ENCODE data around the gene CKAP2L. TPM values are rescaled to one million over a fixed set of nuclear protein-coding genes. Genes with fewer than 3 reads are reported as not detected.

CKAP2L gene
- total and polyA plus RNA-seq, 11 donors = 0.06 to 4.5 (median 0.29) TPM; not detected in 4

- DNase-seq (no peak), ATAC-seq (no peak)
- no peaks in the 10 kb centered on the region for H3K27me3 ChIP-seq
- no peak overlapping the region for H3K27ac ChIP-seq
- peaks cover 0 to 4% (median 0%) of the 10 kb centered on the region in 12 donors for H3K4me1 ChIP-seq
- no peaks in the 10 kb centered on the region for H3K9me3 ChIP-seq
- H3K4me3 ChIP-seq = no peak overlapping the region
- peaks cover 0 to 5% (median 0%) of the 10 kb centered on the region in 9 donors for H3K36me3 ChIP-seq
- intact Hi-C loops (cut with DNase I) = loop anchor here in 2 of 10 donors (10.0 kb wide), 1 partner anchor 129 kb away; no protein-coding TSS in a partner anchor
- WGBS, 4 donors = 92 to 97% (median 95%) methylated on average over 3 of the region's 3 CpGs
- TF ChIP-seq POLR2A (IDR thresholded peaks at IDR 0.05) = no peak
- no peak for TF ChIP-seq CTCF (IDR thresholded peaks at IDR 0.05)
Observed at GRCh38 chr2:112756207-112756606, 8.2 kb downstream of the CKAP2L start.

DNA sequence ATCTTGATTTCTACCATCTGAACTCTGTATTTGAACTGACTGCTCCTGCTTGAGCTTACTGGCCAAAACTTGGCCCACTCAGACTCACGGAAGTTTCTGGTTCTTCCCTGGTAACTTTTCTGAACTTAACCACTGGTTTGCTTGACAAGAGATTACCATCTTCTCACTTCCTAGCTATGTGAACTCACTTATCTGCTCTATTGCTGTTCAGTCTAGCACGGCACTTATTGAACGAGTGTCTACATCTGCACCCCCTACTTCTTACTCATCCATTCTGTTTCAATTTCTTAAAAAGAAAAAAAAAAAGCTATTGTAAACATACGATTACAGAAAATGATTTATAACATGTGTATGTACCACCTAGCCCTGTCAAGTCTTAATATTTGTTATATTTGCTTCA lies 9.0 kb downstream of the CKAP2L start:
- Histone ChIP-seq H3K4me3 (no peak overlapping the region), H3K27me3 (no peaks in the 10 kb centered on the region), H3K36me3 (peaks cover 0 to 5% (median 0%) of the 10 kb centered on the region in 9 donors), H3K4me1 (peaks cover 0 to 4% (median 0%) of the 10 kb centered on the region in 12 donors), H3K27ac (no peak overlapping the region), H3K9me3 (no peaks in the 10 kb centered on the region)
- ATAC-seq = no peak
- intact Hi-C loops (cut with DNase I) = loop anchor here in 2 of 10 donors (10.0 kb wide), 1 partner anchor 129 kb away; no protein-coding TSS in a partner anchor
- 94 to 96% (median 95%) methylated on average over 4 of the region's 4 CpGs for WGBS, 4 donors
- TF ChIP-seq CTCF (IDR thresholded peaks at IDR 0.05) (no peak), POLR2A (IDR thresholded peaks at IDR 0.05) (no peak)
- DNase-seq = no peak

DNA sequence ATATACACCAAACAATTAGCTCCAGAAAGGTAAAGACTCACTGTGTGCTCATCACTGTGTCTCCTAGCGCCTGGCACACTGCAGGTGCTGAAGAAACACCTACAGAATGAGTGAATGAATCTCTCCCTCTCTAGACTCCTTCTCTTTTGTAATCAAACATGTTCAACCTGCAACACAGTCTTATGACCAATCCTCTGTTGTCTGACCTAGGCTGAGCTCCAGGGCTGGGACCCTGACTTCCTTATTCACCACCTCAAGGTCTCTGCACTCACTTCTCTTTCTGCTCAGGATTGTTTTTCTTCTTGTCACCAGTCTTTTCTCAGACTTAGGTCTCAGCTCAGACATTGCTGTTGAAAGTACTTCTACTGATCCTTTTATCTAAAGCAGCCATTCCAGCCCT lies 9.8 kb downstream of the CKAP2L start:
- TF ChIP-seq CTCF (IDR thresholded peaks at IDR 0.05) (no peak), POLR2A (IDR thresholded peaks at IDR 0.05) (no peak)
- Histone ChIP-seq H3K9me3 (no peaks in the 10 kb centered on the region), H3K27me3 (no peaks in the 10 kb centered on the region), H3K36me3 (peaks cover 0 to 5% (median 0%) of the 10 kb centered on the region in 9 donors), H3K27ac (no peak overlapping the region), H3K4me1 (peaks cover 0 to 4% (median 0%) of the 10 kb centered on the region in 12 donors), H3K4me3 (no peak overlapping the region)
- ATAC-seq (no peak), DNase-seq (no peak)
- WGBS, 4 donors = 91 to 100% (median 98%) methylated on average over 1 of the region's 1 CpG
- intact Hi-C loops (cut with DNase I) = loop anchor here in 8 of 10 donors (5.0 to 10.0 kb wide), 4 partner anchors 128 to 203 kb away; no protein-coding TSS in a partner anchor

- intact Hi-C loops (cut with DNase I) = loop anchor here in 8 of 10 donors (5.0 to 10.0 kb wide), 4 partner anchors 130 to 205 kb away; no protein-coding TSS in a partner anchor
- DNase-seq (no peak), ATAC-seq (no peak)
- H3K27me3 ChIP-seq = no peaks in the 10 kb centered on the region
- no peaks in the 10 kb centered on the region for H3K36me3 ChIP-seq
- peaks cover 0 to 4% (median 0%) of the 10 kb centered on the region in 12 donors for H3K4me1 ChIP-seq
- no peak overlapping the region for H3K4me3 ChIP-seq
- H3K27ac ChIP-seq = no peak overlapping the region
- TF ChIP-seq CTCF (IDR thresholded peaks at IDR 0.05) (no peak), POLR2A (IDR thresholded peaks at IDR 0.05) (no peak)
- no peaks in the 10 kb centered on the region for H3K9me3 ChIP-seq
- WGBS, 4 donors = 86 to 93% (median 91%) methylated on average over 4 of the region's 4 CpGs
Observed at GRCh38 chr2:112752667-112753066, 11.7 kb downstream of the CKAP2L start.

Data from heart left ventricle (tissue), 16 donors.